GM12878 (cell line): ENCODE measurements around the gene GCDH. TPM values are rescaled to one million over a fixed set of nuclear protein-coding genes. Genes with fewer than 3 reads are reported as not detected.
A peak's percentile ranks its signal among the peaks of the same experiment; 100 is the strongest.

Experiments
- CEBPZ ChIP-seq: fragments of 150-350 bp; IDR thresholded peaks from 2 replicates; pipeline ENCODE4 v1.6.1; 2016; ENCODE audit warnings: low read depth, low read length
- CHD2 ChIP-seq: IDR thresholded peaks from 2 replicates; pipeline ENCODE4 v1.6.1; 2011; ENCODE audit warnings: low read depth, low read length, improper control_type of control experiment, borderline replicate concordance
- NFXL1 ChIP-seq: fragments of 450-650 bp; IDR thresholded peaks from 2 replicates; pipeline ENCODE4 v1.6.1; 2017; ENCODE audit warnings: antibody characterized with exemption, mild to moderate bottlenecking, borderline replicate concordance
- POLR2AphosphoS2 ChIP-seq: IDR thresholded peaks from 2 replicates; pipeline ENCODE4 v1.6.1; 2011; ENCODE audit warnings: low read depth, mild to moderate bottlenecking, low read length, improper control_type of control experiment, moderate library complexity
- RCOR1 ChIP-seq: conservative IDR thresholded peaks from 2 replicates; pipeline ENCODE4 v1.6.1; 2012; ENCODE audit warnings: low read depth, low read length, improper control_type of control experiment
- RUNX3 ChIP-seq: IDR thresholded peaks from 2 replicates; pipeline ENCODE4 v1.6.1; 2012; ENCODE audit warnings: low read length, inconsistent platforms
- SIN3A ChIP-seq: IDR thresholded peaks from 2 replicates; pipeline ENCODE4 v1.6.1; 2012; ENCODE audit warnings: low read depth, low read length, improper control_type of control experiment
- STAT1 ChIP-seq: fragments of 450-650 bp; conservative IDR thresholded peaks from 2 replicates; pipeline ENCODE4 v1.6.1; 2014; ENCODE audit warnings: antibody characterized with exemption, mild to moderate bottlenecking
- TCF3 ChIP-seq: IDR thresholded peaks from 2 replicates; pipeline ENCODE4 v1.6.1; 2012; ENCODE audit warnings: low read depth, mild to moderate bottlenecking, low read length, borderline replicate concordance; ENCODE audit not compliant: insufficient read depth
- ZNF622 ChIP-seq: fragments of 450-650 bp; IDR thresholded peaks from 2 replicates; pipeline ENCODE4 v1.6.1; 2017; ENCODE audit warnings: mild to moderate bottlenecking, inconsistent platforms
- ZNF687 ChIP-seq: fragments of 450-650 bp; IDR thresholded peaks from 2 replicates; pipeline ENCODE4 v1.6.1; 2017; ENCODE audit warnings: mild to moderate bottlenecking, moderate library complexity
- polyA plus RNA-seq, 11 experiments: library from polyadenylated mRNA; depleted of rRNA in 4 of 11; unstranded in 6 of 11; stranded (reverse) in 5 of 11; fragments of >200 nt; fragmentation: Nextera tagmentation in 4 of 11; fragmentation: Illumina TruSeq in 1 of 11; extraction: Ambion mirVana in 4 of 11; extraction: Trizol in 1 of 11; gene quantifications; 1 replicate in 1 of 11; 2 replicates in 10 of 11; pipeline versions ENCODE4 v1.2.1 to v1.2.3, GENCODE V29; 2011 to 2016; ENCODE audit warnings: inconsistent platforms in 2 of 11, missing spikeins in 2 of 11, low read depth in 1 of 11
- total RNA-seq, 4 experiments: library from RNA; depleted of rRNA in 3 of 4; stranded (reverse); fragments of >200 nt in 3 of 4; fragmentation: Illumina TruSeq in 1 of 4; extraction: Trizol in 1 of 4; gene quantifications; 2 replicates each; pipeline versions ENCODE4 v1.2.1 to v1.2.3, GENCODE V29; 2013 to 2021
- TF ChIP-seq, protein P1 (sequence below): IDR thresholded peaks from 2 replicates; pipeline ENCODE4 v1.6.1; 2012; ENCODE audit warnings: improper control_type of control experiment, low read depth, low read length; ENCODE audit not compliant: insufficient replicate concordance
- TF ChIP-seq, protein P2 (sequence below): fragments of 150-350 bp; IDR thresholded peaks from 2 replicates; pipeline ENCODE4 v1.6.1; 2014; ENCODE audit warnings: mild to moderate bottlenecking, low read depth, low read length

Gene GCDH
- total and polyA plus RNA-seq, 10 of the 15 experiments (the other 5 are each of a cell fraction or from before 2014, with no cell fraction given): 4.2 to 69.4 (median 39.7) TPM

- TF ChIP-seq TCF3: peak; percentile 90; the same call in 1 of the 2 replicates
- TF ChIP-seq CEBPZ: peak; percentile 14; the same call in 1 of the 2 replicates
- TF ChIP-seq POLR2AphosphoS2: peak; percentile 99
- peak; percentile 77; the same call in 1 of the 2 replicates for TF ChIP-seq STAT1
- TF ChIP-seq, protein P1, sequence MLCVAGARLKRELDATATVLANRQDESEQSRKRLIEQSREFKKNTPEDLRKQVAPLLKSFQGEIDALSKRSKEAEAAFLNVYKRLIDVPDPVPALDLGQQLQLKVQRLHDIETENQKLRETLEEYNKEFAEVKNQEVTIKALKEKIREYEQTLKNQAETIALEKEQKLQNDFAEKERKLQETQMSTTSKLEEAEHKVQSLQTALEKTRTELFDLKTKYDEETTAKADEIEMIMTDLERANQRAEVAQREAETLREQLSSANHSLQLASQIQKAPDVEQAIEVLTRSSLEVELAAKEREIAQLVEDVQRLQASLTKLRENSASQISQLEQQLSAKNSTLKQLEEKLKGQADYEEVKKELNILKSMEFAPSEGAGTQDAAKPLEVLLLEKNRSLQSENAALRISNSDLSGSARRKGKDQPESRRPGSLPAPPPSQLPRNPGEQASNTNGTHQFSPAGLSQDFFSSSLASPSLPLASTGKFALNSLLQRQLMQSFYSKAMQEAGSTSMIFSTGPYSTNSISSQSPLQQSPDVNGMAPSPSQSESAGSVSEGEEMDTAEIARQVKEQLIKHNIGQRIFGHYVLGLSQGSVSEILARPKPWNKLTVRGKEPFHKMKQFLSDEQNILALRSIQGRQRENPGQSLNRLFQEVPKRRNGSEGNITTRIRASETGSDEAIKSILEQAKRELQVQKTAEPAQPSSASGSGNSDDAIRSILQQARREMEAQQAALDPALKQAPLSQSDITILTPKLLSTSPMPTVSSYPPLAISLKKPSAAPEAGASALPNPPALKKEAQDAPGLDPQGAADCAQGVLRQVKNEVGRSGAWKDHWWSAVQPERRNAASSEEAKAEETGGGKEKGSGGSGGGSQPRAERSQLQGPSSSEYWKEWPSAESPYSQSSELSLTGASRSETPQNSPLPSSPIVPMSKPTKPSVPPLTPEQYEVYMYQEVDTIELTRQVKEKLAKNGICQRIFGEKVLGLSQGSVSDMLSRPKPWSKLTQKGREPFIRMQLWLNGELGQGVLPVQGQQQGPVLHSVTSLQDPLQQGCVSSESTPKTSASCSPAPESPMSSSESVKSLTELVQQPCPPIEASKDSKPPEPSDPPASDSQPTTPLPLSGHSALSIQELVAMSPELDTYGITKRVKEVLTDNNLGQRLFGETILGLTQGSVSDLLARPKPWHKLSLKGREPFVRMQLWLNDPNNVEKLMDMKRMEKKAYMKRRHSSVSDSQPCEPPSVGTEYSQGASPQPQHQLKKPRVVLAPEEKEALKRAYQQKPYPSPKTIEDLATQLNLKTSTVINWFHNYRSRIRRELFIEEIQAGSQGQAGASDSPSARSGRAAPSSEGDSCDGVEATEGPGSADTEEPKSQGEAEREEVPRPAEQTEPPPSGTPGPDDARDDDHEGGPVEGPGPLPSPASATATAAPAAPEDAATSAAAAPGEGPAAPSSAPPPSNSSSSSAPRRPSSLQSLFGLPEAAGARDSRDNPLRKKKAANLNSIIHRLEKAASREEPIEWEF: no peak
- TF ChIP-seq, protein P2, sequence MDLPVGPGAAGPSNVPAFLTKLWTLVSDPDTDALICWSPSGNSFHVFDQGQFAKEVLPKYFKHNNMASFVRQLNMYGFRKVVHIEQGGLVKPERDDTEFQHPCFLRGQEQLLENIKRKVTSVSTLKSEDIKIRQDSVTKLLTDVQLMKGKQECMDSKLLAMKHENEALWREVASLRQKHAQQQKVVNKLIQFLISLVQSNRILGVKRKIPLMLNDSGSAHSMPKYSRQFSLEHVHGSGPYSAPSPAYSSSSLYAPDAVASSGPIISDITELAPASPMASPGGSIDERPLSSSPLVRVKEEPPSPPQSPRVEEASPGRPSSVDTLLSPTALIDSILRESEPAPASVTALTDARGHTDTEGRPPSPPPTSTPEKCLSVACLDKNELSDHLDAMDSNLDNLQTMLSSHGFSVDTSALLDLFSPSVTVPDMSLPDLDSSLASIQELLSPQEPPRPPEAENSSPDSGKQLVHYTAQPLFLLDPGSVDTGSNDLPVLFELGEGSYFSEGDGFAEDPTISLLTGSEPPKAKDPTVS: no peak
- peak; percentile 95 for TF ChIP-seq CHD2
- peak; percentile 98 for TF ChIP-seq SIN3A
- peak; percentile 88 for TF ChIP-seq ZNF687
- TF ChIP-seq RCOR1: no peak
- TF ChIP-seq NFXL1: no peak; the same call in 1 of the 2 replicates
- TF ChIP-seq RUNX3: peak; percentile 38; the same call in 1 of the 2 replicates
- peak; percentile 88 for TF ChIP-seq ZNF622
These were observed 47.2 kb downstream of the GCDH start, which contains the start of gene CALR (continued) for GRCh38 chr19:12937927-12938778.
